ENCODE results near the gene VSTM2L. TPM values are rescaled to one million over a fixed set of nuclear protein-coding genes. Genes with fewer than 3 reads are reported as not detected.

The VSTM2L gene
- total RNA-seq, 1 donor from 2014 or later = 0.46 TPM

- TF ChIP-seq, protein P1, sequence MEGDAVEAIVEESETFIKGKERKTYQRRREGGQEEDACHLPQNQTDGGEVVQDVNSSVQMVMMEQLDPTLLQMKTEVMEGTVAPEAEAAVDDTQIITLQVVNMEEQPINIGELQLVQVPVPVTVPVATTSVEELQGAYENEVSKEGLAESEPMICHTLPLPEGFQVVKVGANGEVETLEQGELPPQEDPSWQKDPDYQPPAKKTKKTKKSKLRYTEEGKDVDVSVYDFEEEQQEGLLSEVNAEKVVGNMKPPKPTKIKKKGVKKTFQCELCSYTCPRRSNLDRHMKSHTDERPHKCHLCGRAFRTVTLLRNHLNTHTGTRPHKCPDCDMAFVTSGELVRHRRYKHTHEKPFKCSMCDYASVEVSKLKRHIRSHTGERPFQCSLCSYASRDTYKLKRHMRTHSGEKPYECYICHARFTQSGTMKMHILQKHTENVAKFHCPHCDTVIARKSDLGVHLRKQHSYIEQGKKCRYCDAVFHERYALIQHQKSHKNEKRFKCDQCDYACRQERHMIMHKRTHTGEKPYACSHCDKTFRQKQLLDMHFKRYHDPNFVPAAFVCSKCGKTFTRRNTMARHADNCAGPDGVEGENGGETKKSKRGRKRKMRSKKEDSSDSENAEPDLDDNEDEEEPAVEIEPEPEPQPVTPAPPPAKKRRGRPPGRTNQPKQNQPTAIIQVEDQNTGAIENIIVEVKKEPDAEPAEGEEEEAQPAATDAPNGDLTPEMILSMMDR (IDR thresholded peaks at IDR 0.05; ENCODE audit: insufficient read depth, low read length, poor library complexity, severe bottlenecking) = no peak
- no peaks in the 10 kb centered on the region for H3K36me3 ChIP-seq (ENCODE audit: control insufficient read depth, insufficient read depth, low read length)
- no peak for DNase-seq (ENCODE audit: low read depth)
- peaks cover 6% of the 10 kb centered on the region for H3K27me3 ChIP-seq (ENCODE audit: control insufficient read depth, insufficient read depth, low read length)
- no peak overlapping the region for H3K4me3 ChIP-seq (ENCODE audit: low read depth, low read length)
Measured at GRCh38 chr20:37980876-37981275, 77.9 kb downstream of the VSTM2L start.

- Histone ChIP-seq H3K27me3 (ENCODE audit: control insufficient read depth, insufficient read depth, low read length) (peaks cover 6% of the 10 kb centered on the region), H3K36me3 (ENCODE audit: control insufficient read depth, insufficient read depth, low read length) (no peaks in the 10 kb centered on the region), H3K4me3 (ENCODE audit: low read depth, low read length) (no peak overlapping the region)
- DNase-seq (ENCODE audit: low read depth) = no peak
- TF ChIP-seq, protein P1 (IDR thresholded peaks at IDR 0.05; ENCODE audit: insufficient read depth, low read length, poor library complexity, severe bottlenecking) = no peak
Measured at GRCh38 chr20:37981568-37981967, 78.6 kb downstream of the VSTM2L start.

GRCh38 chr20:37983286-37983685 is 80.4 kb downstream of the VSTM2L start:
- Histone ChIP-seq H3K4me3 (ENCODE audit: low read depth, low read length) (no peak overlapping the region), H3K36me3 (ENCODE audit: control insufficient read depth, insufficient read depth, low read length) (no peaks in the 10 kb centered on the region), H3K27me3 (ENCODE audit: control insufficient read depth, insufficient read depth, low read length) (no peaks in the 10 kb centered on the region)
- no peak for DNase-seq (ENCODE audit: low read depth)
- TF ChIP-seq, protein P1 (IDR thresholded peaks at IDR 0.05; ENCODE audit: insufficient read depth, low read length, poor library complexity, severe bottlenecking) = no peak

GRCh38 chr20:37984018-37984785 is 81.3 kb downstream of the VSTM2L start:
- TF ChIP-seq, protein P1 (IDR thresholded peaks at IDR 0.05; ENCODE audit: insufficient read depth, low read length, poor library complexity, severe bottlenecking) = no peak
- Histone ChIP-seq H3K27me3 (ENCODE audit: control insufficient read depth, insufficient read depth, low read length) (no peaks in the 10 kb centered on the region), H3K4me3 (ENCODE audit: low read depth, low read length) (no peak overlapping the region), H3K36me3 (ENCODE audit: control insufficient read depth, insufficient read depth, low read length) (no peaks in the 10 kb centered on the region)
- DNase-seq (ENCODE audit: low read depth) = no peak

GRCh38 chr20:37986044-37986858 is 83.3 kb downstream of the VSTM2L start:
- Histone ChIP-seq H3K4me3 (ENCODE audit: low read depth, low read length) (no peak overlapping the region), H3K36me3 (ENCODE audit: control insufficient read depth, insufficient read depth, low read length) (no peaks in the 10 kb centered on the region), H3K27me3 (ENCODE audit: control insufficient read depth, insufficient read depth, low read length) (no peaks in the 10 kb centered on the region)
- TF ChIP-seq, protein P1 (IDR thresholded peaks at IDR 0.05; ENCODE audit: insufficient read depth, low read length, poor library complexity, severe bottlenecking) = no peak
- no peak for DNase-seq (ENCODE audit: low read depth)
